Prostate gland (tissue), 2 donors: ENCODE measurements around the gene ADAMTSL3. TPM values are rescaled to one million over a fixed set of nuclear protein-coding genes. Genes with fewer than 3 reads are reported as not detected.

ENCODE experiments used
- DNase-seq: peaks from one replicate; pipeline ENCODE4 v3.0.0-alpha.2; 2019; ENCODE audit warnings: low spot score
- H3K27ac ChIP-seq, 2 donors: fragments of 200-600 bp; sonication (generic); 2 replicates each; pipeline ENCODE4 v1.5.1; 2017 to 2019
- H3K27me3 ChIP-seq: fragments of 200-600 bp; sonication (generic); replicated peaks from 2 replicates; pipeline ENCODE4 v1.5.1; 2019; ENCODE audit not compliant: insufficient read depth
- H3K36me3 ChIP-seq, 2 donors: fragments of 200-600 bp; sonication (generic); 1 replicate in 1 of 2; 2 replicates in 1 of 2; pipeline versions ENCODE4 v1.5.1 to v1.8.1; 2017 to 2019
- H3K4me1 ChIP-seq: fragments of 200-600 bp; sonication (generic); replicated peaks from 2 replicates; pipeline ENCODE4 v1.5.1; 2019
- H3K4me3 ChIP-seq, 2 donors: fragments of 200-600 bp; sonication (generic); 2 replicates each; pipeline ENCODE4 v1.5.1; 2017 to 2019
- H3K9me3 ChIP-seq: fragments of 200-600 bp; sonication (generic); 2 replicates; pipeline ENCODE4 v1.5.1; 2017
- POLR2A ChIP-seq: fragments of 450-650 bp; IDR thresholded peaks from one replicate; pipeline ENCODE4 v1.6.1; 2016; ENCODE audit warnings: antibody characterized with exemption, mild to moderate bottlenecking
- POLR2AphosphoS5 ChIP-seq: sonication (generic); formaldehyde crosslinking; IDR thresholded peaks from one replicate; pipeline ENCODE4 v1.6.1; 2017; ENCODE audit warnings: antibody characterized with exemption
- WGBS: methylation state at CpG from one replicate; pipeline ENCODE4 v1.1.5; 2018; 5-methylcytosine and 5-hydroxymethylcytosine counted together
- intact Hi-C: fragments of 100-400 bp; cut with DNase I; formaldehyde crosslinking; loops from one replicate; pipeline ENCODE4 v1.14.2; 2022
- total RNA-seq, 2 donors: library from RNA; depleted of rRNA; stranded (reverse); fragments of >200 nt; gene quantifications; one replicate each; pipeline ENCODE4 v1.1.0, GENCODE V29; 2016
- TF ChIP-seq, protein P1 (sequence below), 4 experiments: fragments of 200-600 bp in 2 of 4; fragments of 450-650 bp in 2 of 4; sonication (generic) in 2 of 4; IDR thresholded peaks; 1 replicate in 3 of 4; 2 replicates in 1 of 4; pipeline ENCODE4 v1.5.1; 2016 to 2019; ENCODE audit warnings: antibody characterized with exemption in 4 of 4, mild to moderate bottlenecking in 2 of 4, moderate library complexity in 2 of 4

The ADAMTSL3 gene
- total RNA-seq, 2 donors from 2014 or later: 4.5 to 25.2 TPM

DNA sequence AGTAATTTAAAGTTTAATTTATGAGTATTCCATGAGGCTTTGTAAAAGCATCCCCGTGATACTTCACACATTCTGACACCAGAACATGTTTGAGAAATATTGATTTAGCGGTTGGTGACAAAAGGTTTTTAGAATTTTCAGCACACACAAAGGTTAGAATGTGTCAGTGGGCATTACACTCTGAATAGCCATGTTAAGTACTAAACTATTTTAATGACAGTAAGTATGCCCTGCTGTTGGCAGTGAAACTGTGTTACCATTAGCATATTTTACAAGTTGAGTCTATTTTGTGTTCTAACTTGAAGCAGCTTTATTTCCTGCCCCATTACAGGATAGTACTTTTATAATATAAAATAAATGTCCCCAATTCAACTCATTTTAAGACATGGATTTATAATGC lies 66.5 kb downstream of the ADAMTSL3 start:
- intact Hi-C loops: no loop called here
- Histone ChIP-seq H3K27ac (no peak overlapping the region), H3K4me1 (no peaks in the 10 kb centered on the region), H3K4me3 (no peak overlapping the region), H3K9me3 (no peaks in the 10 kb centered on the region), H3K36me3 (no peaks in the 10 kb centered on the region), H3K27me3 (no peaks in the 10 kb centered on the region)
- no peak for TF ChIP-seq POLR2A
- TF ChIP-seq, protein P1, sequence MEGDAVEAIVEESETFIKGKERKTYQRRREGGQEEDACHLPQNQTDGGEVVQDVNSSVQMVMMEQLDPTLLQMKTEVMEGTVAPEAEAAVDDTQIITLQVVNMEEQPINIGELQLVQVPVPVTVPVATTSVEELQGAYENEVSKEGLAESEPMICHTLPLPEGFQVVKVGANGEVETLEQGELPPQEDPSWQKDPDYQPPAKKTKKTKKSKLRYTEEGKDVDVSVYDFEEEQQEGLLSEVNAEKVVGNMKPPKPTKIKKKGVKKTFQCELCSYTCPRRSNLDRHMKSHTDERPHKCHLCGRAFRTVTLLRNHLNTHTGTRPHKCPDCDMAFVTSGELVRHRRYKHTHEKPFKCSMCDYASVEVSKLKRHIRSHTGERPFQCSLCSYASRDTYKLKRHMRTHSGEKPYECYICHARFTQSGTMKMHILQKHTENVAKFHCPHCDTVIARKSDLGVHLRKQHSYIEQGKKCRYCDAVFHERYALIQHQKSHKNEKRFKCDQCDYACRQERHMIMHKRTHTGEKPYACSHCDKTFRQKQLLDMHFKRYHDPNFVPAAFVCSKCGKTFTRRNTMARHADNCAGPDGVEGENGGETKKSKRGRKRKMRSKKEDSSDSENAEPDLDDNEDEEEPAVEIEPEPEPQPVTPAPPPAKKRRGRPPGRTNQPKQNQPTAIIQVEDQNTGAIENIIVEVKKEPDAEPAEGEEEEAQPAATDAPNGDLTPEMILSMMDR (IDR thresholded peaks at IDR 0.05): no peak
- TF ChIP-seq POLR2AphosphoS5: no peak
- DNase-seq: no peak
- 70% methylated on average over 2 of the region's 2 CpGs for WGBS

DNA sequence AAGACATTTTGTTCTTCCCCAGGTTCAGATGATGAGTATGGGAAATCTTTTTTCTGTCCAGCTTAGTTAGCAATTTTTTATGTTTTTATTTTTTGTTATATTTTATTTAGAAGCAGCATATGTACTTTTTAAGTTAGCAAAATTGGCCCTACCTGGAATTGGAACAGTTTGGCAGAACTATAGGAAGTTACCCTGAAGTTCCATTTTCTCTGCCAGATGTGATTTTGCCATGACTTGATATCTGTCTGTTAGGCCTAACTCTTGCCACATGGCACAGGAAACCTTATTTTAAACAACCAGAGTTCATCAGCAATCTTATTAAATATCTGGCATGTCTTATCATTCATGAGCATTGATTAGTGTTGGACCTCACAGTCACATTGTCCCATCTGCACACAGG lies 67.1 kb downstream of the ADAMTSL3 start:
- intact Hi-C loops: no loop called here
- no peak for DNase-seq
- TF ChIP-seq POLR2AphosphoS5 (no peak), POLR2A (no peak)
- TF ChIP-seq, protein P1 (IDR thresholded peaks at IDR 0.05): no peak
- H3K9me3 ChIP-seq: no peaks in the 10 kb centered on the region
- H3K4me1 ChIP-seq: no peaks in the 10 kb centered on the region
- H3K36me3 ChIP-seq: no peaks in the 10 kb centered on the region
- H3K27ac ChIP-seq: no peak overlapping the region
- no peaks in the 10 kb centered on the region for H3K27me3 ChIP-seq
- H3K4me3 ChIP-seq: no peak overlapping the region

DNA sequence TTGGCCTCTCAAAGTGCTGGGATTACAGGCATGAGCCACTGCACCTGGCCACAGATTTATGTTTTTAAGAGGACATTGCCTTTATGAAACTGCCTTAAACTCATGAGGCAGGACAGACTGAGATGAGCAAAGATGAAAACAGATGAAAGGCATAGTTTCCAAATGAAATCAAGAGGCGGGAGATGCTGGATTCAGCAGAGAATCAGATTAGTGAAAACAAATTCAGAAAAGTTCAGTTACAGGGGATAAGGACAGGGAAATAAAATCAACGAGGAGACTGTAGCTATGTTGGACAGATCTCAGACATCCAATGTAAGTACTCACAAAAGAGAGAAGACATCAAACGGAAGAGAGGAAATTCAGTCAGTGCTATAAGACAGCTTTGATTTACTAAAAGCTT lies 68.1 kb downstream of the ADAMTSL3 start:
- H3K27ac ChIP-seq: no peak overlapping the region
- 69% methylated on average over 3 of the region's 3 CpGs for WGBS
- no peaks in the 10 kb centered on the region for H3K9me3 ChIP-seq
- H3K27me3 ChIP-seq: no peaks in the 10 kb centered on the region
- H3K4me1 ChIP-seq: no peaks in the 10 kb centered on the region
- H3K36me3 ChIP-seq: no peaks in the 10 kb centered on the region
- no peak for DNase-seq
- TF ChIP-seq POLR2AphosphoS5 (no peak), POLR2A (no peak)
- TF ChIP-seq, protein P1 (IDR thresholded peaks at IDR 0.05): no peak
- intact Hi-C loops: no loop called here
- H3K4me3 ChIP-seq: no peak overlapping the region

DNA sequence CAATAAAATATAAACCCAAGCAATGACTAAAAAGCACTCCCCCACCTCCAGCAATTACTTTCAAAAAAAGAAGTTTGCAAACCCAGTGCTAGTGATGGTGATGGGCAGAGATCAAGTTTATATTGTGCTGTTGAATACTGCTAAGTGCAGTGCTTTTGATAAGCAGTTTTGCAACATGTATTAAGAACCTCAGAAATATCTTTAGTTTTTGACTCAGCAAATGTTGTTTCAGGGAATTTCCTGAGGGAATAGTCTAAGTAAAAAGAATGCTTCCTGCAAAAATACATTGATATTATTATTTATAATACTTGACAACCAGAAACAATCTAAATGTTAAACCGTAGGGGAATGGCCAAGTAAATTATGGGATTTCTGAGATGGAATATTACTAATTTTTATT lies 69.3 kb downstream of the ADAMTSL3 start:
- Histone ChIP-seq H3K9me3 (no peaks in the 10 kb centered on the region), H3K27ac (no peak overlapping the region), H3K4me1 (no peaks in the 10 kb centered on the region), H3K36me3 (no peaks in the 10 kb centered on the region), H3K27me3 (no peaks in the 10 kb centered on the region), H3K4me3 (no peak overlapping the region)
- DNase-seq: no peak
- WGBS: 65% methylated on average over 1 of the region's 1 CpG
- intact Hi-C loops: no loop called here
- TF ChIP-seq, protein P1 (IDR thresholded peaks at IDR 0.05): no peak

DNA sequence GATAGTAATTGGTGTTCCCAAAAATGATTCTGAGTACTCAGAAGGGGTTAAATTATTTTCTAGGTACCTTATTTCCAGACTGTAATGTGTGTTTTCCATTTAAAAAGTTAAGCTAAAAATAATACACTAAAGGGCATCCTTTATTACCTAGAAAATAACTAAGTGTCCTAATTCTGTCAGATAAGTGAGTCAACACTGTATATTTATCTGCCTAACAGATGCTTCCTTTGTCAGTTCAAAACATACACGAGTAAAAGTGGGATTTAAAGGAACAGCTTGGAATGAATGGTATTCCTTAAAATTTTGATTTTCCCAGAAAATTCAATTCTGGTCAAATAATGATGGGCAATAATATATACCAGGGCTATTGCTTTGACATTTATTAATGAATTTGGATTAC lies 78.3 kb downstream of the ADAMTSL3 start:
- H3K27ac ChIP-seq: no peak overlapping the region

More for the DNA sequence above, 78.3 kb downstream of the ADAMTSL3 start:
- TF ChIP-seq POLR2A (no peak), POLR2AphosphoS5 (no peak)
- TF ChIP-seq, protein P1 (IDR thresholded peaks at IDR 0.05): no peak
- Histone ChIP-seq H3K4me1 (no peaks in the 10 kb centered on the region), H3K36me3 (no peaks in the 10 kb centered on the region), H3K27me3 (no peaks in the 10 kb centered on the region), H3K4me3 (no peak overlapping the region), H3K9me3 (no peaks in the 10 kb centered on the region)
- 14% methylated on average over 1 of the region's 1 CpG for WGBS
- intact Hi-C loops: no loop called here
- no peak for DNase-seq
